Activated T-helper 1 cell treated with anti-CD3 and anti-CD28 coated beads, Interleukin-2, amount 50 U/mL, for 16 hours (primary cell): ENCODE results near the gene ZNF286A.
"Not testable (repeated sequence)": the region's sequence is repeated elsewhere in the genome, so short reads cannot be mapped to it uniquely, and the experiment has no call there.

Experiments
- DNase-seq, 2 donors: peaks; one replicate each; pipeline ENCODE4 v3.0.0-alpha.2; 2020; ENCODE audit warnings: low read depth in 1 of 2, low spot score in 1 of 2

ZNF286A gene

DNA sequence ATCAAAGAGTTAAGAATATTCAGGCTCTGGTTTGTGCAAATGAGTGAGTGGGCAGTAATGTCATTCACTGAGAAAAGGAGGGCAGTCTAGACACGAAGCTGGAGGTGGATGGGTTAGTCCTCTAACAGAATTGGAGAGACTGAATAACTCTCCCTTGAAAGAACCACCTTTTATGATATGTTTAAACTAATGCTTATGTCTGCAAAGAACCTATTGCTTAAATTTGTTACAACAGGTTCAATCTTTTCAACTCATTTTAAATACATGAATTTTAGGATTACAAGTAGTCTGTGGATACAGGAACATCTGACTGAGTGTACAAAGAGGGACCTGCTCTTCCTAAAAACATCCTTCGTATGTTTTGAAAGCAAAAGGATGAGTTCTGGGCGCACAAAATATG is 585 bp upstream of the ZNF286A start:
- not testable (repeated sequence) for DNase-seq

DNA sequence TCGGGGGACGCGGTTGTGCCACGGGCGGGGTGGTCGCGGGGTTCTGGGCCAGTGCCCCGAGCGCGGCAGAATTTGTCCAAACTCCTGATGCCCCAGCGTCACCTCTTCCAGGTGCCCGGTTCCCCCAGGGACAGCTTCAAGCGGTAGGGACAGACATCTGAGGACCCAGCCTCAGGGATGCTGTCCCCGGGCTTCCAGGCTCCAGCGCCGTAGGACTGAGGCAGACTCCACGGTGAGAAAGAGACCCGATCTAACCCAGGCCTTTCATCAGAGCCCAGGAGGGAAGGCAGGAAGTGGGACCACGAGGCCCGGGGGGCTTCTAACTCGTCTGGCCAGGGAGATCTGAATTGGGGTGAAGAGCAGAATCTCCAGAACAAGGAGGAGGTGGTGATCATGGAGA is 385 bp downstream of the ZNF286A start:
- DNase-seq = not testable (repeated sequence)

DNA sequence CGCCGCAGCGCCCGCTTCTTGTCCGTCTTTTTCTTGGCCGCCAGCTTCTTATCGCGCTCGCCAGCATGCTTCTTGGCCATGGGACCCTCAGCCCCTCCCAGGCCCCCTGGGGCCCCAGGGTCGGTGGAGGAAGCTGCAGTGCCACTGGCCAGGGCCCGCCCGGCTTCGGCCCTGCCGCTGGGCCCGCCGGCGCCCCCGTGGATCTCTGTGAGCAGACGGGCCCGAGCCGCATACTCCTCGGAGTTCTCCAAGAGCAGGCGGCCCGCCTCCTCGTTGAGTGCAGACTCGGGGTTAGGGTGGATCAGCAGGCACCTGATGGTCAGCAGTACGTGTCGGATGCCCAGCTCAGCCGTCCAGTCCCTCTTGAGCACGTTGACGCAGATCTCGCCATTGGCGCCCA is 4.7 kb downstream of the ZNF286A start:
- DNase-seq = not testable (repeated sequence)

DNA sequence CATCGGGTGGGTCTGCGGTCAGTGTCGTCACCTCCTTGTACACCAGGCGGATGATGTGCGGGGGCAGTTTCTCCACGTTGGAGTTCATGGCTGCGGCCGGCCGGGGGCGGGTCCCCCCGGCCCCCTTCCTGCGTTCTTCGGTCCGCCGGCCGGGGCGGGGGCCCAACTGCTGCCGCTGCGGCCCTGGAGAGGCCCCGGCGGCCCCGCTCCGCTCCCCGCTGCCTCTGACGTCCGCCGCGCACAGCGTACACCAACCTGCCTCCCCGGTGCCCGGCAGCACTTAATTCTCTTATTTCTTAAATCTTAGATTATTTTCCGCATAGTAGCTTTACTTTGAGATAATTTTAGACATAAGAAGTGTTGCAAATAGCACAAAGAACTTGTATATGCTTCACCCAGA is 5.3 kb downstream of the ZNF286A start:
- not testable (repeated sequence) for DNase-seq

DNA sequence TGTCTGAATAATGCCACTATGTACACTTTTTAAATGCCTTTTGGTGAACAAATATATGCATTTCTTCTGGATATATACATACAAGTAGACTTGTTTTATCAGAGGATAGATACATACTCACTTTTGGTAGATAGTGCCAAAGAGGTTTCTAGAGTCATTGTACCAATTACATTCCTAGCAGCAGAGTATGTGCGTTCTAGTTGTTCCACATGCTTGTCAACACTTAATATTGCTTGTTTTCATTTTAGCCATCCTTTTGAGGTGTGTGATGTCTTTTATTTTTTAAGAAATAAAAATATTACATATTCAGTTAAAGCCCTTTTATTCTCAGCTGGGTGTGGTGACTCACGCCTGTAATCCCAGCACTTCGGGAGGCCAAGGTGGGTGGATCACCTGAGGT is 9.3 kb downstream of the ZNF286A start:
- not testable (repeated sequence) for DNase-seq

DNA sequence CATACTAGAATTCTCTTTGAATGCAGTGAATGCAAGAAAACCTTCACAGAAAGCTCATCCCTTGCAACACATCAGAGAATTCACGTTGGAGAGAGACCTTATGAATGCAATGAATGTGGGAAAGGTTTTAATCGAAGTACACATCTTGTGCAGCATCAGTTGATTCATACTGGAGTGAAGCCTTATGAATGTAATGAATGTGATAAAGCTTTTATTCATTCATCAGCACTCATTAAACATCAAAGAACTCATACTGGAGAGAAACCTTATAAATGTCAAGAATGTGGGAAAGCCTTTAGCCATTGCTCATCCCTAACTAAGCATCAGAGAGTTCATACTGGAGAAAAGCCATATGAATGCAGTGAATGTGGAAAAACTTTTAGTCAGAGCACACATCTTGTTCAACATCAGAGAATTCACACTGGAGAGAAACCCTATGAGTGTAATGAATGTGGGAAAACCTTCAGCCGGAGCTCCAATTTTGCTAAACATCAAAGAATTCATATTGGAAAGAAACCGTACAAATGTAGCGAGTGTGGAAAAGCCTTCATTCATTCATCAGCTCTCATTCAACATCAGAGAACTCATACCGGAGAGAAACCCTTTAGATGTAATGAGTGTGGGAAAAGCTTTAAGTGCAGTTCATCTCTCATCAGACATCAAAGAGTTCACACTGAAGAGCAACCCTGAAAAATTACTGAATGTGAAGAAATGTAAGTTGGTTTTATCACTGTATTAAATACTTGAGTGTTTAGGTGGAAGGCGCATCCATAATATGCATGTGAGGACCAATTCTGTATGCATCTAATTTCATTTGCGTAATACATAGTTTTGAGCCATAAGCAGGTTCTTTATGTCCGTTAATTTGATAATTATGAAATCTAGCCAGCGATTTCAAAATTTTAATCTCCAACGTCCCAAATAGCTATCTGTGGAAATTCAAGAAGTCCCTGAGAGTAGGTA is 17.3 kb downstream of the ZNF286A start:
- DNase-seq = not testable (repeated sequence)

DNA sequence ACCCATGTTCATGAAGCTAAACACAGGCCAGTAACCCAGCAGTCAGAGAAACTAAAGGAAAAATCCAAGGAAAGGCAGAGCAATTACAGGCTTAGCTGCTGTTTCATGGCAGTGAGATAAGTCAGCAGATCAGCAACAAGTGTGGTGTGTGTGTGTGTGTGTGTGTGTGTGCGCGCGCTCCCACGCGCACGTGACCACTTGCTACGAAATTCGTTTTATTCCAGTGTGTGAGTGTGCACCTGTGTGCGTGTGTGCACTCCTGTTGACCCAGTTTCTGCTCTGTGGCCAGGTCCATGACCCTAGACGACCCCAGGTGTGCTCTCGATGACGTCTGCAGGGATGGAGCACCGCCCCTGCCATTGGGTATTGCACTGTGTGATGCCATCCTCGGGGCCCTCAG is 31.0 kb downstream of the ZNF286A start:
- DNase-seq = not testable (repeated sequence)

DNA sequence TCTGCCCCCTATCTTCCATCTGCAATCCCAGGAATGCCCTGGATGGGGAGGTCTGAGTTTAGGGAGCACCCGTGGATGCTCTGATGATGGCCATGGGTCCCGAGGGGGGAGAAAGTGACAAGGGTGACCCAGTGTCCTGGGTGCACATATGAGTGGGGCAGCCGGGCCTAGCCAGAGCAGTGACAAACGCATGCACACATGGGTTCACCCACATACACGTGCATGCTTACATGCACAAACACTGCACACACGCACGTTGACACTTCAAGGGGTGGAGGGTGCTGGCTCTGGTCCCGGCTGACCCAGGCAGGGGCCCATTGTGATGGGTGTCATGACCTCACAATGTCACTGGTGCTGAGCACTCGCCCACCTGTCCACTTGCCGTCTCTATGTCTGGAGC is 32.3 kb downstream of the ZNF286A start, which contains the start of gene TBC1D26:
Gene TBC1D26, plus strand, starts transcription at position 384 of the 400 bp plus-strand sequence. CDS start 3,066 bp downstream, outside the sequence.
- DNase-seq = not testable (repeated sequence)

DNA sequence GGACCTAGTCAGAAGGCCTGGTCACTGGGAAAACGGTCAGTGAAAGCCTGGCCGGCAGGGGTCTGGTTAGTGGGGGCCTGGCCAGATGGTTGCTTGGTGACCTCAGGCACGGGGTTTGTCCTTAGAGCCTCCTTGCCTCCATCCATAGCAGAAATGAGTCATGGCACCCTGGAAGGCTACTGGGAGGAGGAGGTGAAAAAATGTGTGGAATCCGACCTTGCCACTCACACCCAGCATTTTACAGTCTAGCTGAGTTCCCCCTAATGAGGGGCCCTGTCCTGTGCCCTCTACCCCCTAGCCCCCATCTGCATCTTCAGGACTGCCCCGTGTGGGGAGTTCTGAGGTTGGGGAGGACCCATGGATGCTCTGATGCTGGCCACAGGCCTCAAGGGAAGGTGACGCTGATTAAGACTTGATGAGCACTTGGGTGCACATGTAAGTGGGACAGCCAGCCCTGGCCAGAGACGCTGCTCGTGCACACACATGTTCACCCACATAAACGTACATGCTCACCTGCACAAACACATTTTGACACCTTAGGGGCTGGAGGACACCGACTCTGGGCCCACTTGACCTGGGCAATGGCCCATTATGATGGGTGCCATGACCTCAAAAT is 33.7 kb downstream of the ZNF286A start:
- DNase-seq = not testable (repeated sequence)

DNA sequence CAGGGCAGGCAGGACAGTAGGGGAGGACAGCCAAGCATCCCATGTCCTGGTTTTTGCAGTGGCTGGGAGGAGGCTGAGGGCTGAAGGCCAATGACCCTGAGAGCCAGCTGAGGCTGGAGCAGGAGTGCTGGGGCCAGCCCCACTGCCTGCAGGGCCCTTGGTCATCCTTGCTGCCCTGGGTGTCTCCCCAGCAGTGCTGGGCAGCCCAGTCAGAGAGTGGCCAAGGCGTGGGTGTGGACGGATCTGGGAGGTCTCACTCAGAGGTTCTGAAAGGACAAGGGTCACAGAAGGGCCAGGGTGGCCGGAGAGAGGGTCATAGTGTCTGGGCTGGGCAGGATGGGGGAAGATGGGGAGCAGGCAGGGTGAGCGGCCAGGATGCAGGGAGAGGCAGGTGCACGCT is 37.0 kb downstream of the ZNF286A start:
- not testable (repeated sequence) for DNase-seq

DNA sequence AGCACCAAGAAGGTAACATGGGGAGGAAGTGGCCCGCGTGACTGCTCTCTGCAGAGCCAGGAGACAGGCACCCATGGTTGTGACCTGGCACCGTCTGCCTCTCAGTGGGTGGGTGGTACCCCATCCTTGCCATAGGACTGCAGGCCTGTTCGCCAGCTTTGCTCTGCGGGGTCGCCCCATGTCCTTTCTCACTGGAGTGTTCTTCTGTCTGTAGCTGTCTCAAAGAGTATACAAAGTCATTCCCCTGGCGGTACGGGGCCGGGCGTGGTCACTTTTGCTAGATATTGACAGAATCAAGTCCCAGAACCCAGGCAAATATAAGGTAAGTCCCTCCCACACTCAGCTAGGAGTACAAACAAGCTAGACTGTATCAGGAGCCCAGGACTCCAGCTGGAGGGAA is 38.5 kb downstream of the ZNF286A start:
- no peak for DNase-seq

DNA sequence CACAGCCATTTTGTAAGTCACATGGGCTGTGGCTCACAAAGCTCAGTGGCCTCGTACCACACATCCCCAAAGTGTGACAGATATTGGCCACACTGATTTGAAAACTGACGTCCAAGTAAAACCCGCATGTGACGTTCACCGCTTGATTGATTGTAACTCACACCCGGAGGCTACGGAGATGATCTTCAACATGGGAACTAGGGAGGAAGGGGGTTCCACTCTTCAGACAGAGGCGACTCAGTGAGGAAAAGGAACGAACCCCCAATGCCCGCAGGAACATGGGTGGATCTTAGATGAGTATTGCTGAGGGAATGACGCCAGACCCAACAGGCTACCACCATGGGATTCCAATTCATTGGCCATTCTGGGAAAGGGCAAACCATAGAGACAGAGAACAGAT is 39.7 kb downstream of the ZNF286A start:
- DNase-seq = not testable (repeated sequence)

DNA sequence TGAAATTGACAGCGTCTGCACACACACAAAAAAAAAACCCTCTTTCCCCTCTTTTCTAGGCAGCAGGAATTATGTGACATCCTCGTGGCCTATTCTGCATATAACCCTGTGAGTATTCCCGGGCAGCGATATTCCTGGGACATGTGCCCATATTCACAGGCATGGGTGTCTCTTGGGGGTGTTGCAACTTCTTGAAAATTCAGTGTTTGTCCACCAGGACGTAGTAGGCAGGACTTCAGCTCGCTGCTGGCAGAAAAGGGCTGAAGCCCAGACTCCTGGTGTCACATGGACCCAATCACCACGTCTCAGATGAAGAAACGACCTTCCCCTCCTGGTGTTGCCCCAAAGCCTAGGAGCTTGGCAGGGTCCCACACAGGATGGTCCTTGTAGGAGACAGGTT is 40.5 kb downstream of the ZNF286A start:
- DNase-seq = not testable (repeated sequence)

DNA sequence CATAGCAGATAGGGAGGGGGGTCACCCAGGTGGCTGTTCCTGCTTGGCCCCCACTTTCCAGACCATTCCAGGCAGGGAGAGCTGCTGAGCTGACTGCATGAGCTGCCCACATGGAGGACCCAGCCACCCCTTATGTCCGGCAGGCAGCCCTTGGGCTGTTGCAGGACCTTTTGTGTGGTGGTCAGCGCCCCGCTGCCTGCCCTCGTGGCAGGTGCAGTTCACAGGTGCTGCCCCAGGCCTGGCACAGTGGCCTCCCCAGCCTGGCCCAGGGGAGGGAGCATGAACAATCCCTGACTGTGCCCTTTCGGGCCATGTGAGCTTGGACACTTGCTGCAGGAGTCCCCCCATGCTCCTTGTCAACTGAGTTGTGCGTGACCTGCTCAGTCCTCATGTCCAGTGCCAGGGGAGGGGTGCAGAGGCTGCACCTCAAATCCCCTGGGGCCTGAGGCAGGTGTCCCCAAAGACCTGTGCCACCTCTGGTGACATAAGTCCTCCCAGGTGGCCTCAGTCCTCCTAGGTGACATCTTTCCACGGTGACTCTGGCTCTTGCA is 41.1 kb downstream of the ZNF286A start:
- no peak for DNase-seq

DNA sequence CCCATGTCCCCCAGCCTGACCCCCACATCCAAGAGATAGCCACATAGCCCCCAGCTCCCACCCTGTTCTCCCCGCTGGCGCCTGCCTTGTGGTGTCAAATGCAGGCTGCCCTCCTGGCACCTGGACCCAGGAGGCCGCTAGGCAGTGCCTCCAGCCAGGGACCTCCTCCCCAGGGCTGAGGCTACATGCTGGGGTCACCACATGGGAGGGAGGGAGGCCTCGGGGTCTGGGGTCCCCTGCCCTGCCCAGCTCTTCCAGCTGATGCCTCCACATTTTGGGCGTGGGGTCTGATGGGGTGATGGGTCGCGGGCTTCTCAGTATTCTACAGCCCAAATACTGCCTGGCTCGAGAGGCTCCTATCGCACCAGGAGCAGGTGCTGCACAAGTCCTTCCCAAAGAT is 42.1 kb downstream of the ZNF286A start:
- no peak for DNase-seq

DNA sequence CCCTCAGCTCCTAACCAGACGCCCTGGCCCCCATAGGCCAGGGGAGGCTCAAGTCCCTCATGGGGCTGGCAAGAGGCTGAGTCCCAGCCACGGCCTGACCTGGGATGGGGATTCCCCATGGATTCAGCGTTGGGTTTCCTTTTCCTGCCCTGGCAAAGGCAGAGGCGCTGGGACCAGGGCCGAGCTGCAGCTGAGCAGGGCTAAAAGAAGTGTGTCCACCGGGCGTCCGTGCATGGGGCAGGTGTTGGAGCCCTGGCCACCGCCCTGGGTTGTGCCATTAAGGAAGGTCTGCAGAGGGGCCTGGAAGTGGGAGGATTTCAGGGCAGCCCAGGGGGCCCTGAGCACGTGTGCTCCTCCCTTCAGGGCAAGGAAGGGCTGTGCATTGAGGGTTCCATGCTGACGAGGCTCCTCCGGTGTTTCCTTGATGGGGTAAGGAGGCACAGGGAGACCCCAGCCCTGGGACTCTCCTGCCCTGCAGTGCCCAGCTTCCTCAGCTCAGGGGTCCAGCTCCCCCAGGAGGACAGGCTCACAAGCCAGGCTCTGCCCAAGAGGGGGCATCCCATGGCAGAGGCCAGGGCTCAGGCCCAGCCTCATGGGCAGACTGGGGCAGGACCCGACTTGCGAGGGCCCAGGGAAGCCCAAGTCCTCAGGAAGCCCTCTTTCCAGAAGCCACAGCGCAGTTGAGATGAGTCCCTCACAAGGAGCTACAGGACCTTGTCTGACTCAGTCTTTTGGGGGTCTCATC is 42.7 kb downstream of the ZNF286A start:
- DNase-seq = no peak

DNA sequence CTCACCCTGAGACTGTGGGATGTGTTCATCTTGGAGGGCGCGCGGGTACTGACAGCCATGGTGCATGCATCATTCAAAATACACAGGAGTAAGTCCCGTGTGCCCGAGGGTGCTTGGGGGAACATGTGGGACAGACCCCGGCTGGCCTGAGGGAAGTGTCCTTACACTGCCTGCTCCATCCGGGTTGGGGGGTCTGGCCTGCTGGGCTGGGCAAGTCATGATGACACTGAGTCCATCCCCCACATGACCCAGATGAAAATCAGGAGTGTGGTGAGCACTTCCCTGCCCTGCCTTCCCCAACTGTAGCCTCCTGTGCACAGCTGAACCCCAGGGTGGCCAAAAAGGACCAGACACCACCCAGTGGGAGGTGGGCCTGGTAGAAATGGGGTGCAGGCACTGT is 43.4 kb downstream of the ZNF286A start:
- DNase-seq = no peak

DNA sequence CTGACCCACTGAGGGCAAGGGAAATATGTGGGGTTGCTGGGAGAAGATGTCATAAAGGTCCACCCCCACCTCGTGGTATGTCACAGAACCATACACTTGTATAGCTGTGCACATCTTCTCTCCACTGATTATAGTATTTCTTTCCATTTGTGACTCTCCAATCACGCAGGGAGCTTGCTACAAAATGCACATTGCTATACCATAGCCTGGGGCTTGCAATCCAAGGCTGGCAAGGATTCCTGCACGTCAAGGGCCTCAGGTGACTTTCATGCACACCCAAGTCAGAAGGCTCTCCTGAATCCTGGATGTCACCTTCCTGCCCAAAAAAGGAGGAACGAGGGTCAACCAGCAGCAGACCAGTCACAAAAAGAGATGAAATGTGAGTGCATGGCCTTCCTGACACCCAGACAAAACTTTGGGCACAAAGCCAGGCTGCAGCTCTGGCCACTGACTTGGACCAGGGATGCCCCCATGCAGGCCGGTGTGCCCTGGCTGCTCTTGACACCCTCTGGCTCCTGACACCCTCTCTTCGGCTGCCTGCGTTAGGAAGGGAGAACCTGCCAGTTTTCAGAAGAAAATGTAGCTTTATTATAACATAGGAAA is 44.6 kb downstream of the ZNF286A start:
- DNase-seq = no peak

DNA sequence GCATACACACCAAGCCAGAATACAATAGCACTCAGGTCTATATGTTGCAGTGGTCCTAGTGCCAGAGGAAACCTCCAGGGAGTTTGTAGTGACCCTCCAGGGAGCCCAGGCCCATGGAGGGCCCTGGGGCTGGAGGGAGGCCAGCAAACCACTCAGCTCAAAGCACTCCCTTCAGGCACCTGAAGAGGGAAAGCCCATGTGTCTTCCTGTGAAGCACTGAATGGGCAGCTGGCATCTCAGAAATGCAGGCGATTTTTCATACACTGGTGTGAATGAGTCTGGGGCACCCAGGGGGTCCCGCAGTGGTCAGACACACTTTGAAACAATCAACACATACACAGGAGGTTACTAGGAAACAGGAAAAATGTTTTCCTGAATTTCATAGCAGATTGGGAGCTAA is 45.3 kb downstream of the ZNF286A start:
- no peak for DNase-seq

DNA sequence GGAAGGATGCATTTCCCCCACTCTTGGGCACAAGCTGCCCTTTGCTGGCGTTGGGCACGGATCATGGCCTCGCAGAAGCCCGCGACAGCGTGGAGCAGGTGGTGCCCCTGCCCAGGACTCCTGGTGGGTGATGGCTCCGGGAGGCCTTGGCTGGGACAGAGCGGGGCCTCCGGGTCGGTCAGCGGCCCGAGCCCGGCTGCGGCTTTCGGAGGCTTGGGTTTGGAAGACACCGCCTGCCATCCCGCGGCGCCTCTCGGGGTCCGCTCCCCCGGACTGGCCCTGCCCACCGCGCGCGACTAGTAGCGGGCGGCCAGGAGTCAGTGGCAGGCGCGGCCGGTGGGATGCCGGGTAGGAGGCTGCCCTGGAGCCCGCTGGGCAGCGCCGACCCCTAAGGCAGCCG is 49.9 kb downstream of the ZNF286A start:
- DNase-seq = not testable (repeated sequence)
